Vagina (tissue), 2 donors: ENCODE measurements around the gene NCS1.

Experiments
- CTCF ChIP-seq, 3 experiments: fragments of 450-650 bp in 2 of 3; fragments of 200-600 bp in 1 of 3; sonication (generic) in 1 of 3; IDR thresholded peaks; one replicate each; pipeline ENCODE4 v1.5.1; 2017 to 2019; ENCODE audit warnings: antibody characterized with exemption in 3 of 3, mild to moderate bottlenecking in 2 of 3, moderate library complexity in 2 of 3
- POLR2A ChIP-seq, 2 donors: fragments of 450-650 bp; IDR thresholded peaks; one replicate each; pipeline ENCODE4 v1.6.1; 2017; ENCODE audit warnings: antibody characterized with exemption in 2 of 2, mild to moderate bottlenecking in 2 of 2, moderate library complexity in 2 of 2
- POLR2AphosphoS5 ChIP-seq, 2 donors: sonication (generic); formaldehyde crosslinking; IDR thresholded peaks; one replicate each; pipeline ENCODE4 v1.9.0; 2017; ENCODE audit warnings: antibody characterized with exemption in 2 of 2, mild to moderate bottlenecking in 2 of 2, low read depth in 1 of 2; ENCODE audit not compliant: insufficient read depth in 1 of 2

DNA sequence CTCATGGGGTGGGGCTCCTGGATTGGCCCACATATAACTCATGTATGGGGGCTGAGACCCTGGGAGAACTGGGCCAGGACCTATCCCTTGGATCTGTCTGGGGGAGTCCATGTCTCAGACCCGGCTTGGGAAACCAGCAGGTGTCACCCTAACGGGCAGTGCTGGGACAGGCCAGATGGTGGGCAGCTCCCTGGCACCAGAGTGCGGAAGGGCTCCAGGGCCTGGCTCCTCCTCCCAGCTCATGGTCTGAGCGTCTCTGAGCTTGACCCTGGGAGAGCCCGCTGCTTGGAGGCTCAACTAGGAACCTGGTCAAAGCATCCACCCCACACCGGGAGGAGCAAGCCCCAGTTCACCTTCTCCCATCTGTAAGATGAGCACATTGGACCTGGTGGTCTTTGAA is 15.5 kb upstream of the NCS1 start:
- TF ChIP-seq CTCF (IDR thresholded peaks at IDR 0.05) (no peak), POLR2A (IDR thresholded peaks at IDR 0.05) (no peak), POLR2AphosphoS5 (IDR thresholded peaks at IDR 0.05; ENCODE audit: insufficient read depth in 1 of 2, low read depth in 1 of 2) (no peak)
